AG04449 (cell line): ENCODE measurements around the gene DNTT.

ENCODE experiments used
- CTCF ChIA-PET: fragments of 350-600 bp; formaldehyde crosslinking; extraction: SDS; loops from one replicate; lab custom pipeline; 2021; ENCODE audit warnings: antibody characterized with exemption; lab: Yijun Ruan, JAX
- POLR2A ChIA-PET: fragments of 400-600, 350-600 bp; formaldehyde crosslinking; extraction: SDS; loops from one replicate; lab custom pipeline; 2020; ENCODE audit warnings: antibody characterized with exemption, inconsistent platforms; lab: Yijun Ruan, JAX
- DNase-seq: peaks from one replicate; pipeline ENCODE4 v3.0.0-alpha.2; 2010; ENCODE audit warnings: low read depth, low spot score
- H3K4me3 ChIP-seq: 2 replicates; pipeline ENCODE4 v1.5.1; 2011; ENCODE audit warnings: low read depth, mild to moderate bottlenecking, control low read depth, low read length
- TF ChIP-seq, protein P1 (sequence below): IDR thresholded peaks from one replicate; pipeline ENCODE4 v1.5.1; 2011; ENCODE audit warnings: mild to moderate bottlenecking, moderate library complexity, low read length, control low read depth, inconsistent platforms; ENCODE audit not compliant: insufficient read depth; ENCODE audit errors: missing control alignments

The DNTT gene

GRCh38 chr10:96374985-96375830 is 71.0 kb downstream of the DNTT start:
- TF ChIP-seq, protein P1, sequence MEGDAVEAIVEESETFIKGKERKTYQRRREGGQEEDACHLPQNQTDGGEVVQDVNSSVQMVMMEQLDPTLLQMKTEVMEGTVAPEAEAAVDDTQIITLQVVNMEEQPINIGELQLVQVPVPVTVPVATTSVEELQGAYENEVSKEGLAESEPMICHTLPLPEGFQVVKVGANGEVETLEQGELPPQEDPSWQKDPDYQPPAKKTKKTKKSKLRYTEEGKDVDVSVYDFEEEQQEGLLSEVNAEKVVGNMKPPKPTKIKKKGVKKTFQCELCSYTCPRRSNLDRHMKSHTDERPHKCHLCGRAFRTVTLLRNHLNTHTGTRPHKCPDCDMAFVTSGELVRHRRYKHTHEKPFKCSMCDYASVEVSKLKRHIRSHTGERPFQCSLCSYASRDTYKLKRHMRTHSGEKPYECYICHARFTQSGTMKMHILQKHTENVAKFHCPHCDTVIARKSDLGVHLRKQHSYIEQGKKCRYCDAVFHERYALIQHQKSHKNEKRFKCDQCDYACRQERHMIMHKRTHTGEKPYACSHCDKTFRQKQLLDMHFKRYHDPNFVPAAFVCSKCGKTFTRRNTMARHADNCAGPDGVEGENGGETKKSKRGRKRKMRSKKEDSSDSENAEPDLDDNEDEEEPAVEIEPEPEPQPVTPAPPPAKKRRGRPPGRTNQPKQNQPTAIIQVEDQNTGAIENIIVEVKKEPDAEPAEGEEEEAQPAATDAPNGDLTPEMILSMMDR, result peak; percentile 97
- ChIA-PET POLR2A (interaction anchor here (0.7 to 1.2 kb wide), 3 partner anchors 137 to 457 kb away, joined by 4 to 5 read pairs (median 4); no protein-coding TSS in a partner anchor), CTCF (interaction anchor here (0.6 to 12.5 kb wide), 51 partner anchors 10 to 860 kb away, joined by 3 to 253 read pairs (median 5); partner anchors contain the start of genes LCOR, OPALIN and TLL2)
- no peak for DNase-seq
- H3K4me3 ChIP-seq, result peak overlapping the region; percentile 58

DNA sequence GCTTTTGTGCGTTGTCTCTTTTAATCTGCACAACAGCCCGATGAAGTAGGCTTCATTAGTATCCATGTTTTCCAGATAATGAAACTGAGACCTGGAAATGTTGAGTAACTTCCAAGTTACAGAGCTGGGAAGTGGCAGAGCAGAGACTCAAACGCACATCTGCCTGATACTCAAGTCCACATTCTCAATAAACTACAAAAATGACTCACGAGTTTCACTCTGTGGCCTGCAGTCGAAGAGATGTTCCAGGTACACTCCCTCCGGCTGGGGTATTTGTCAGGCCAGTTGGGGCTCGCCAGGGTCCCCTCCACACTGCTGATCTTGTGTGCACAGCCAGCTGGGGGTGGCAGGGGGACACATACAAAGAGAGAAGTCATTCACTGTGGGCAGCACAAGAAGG is 72.2 kb downstream of the DNTT start:
- TF ChIP-seq, protein P1, result no peak
- POLR2A ChIA-PET, result no interaction called here
- no peak overlapping the region for H3K4me3 ChIP-seq
- CTCF ChIA-PET, result interaction anchor here (0.9 to 12.5 kb wide), 13 partner anchors 8 to 834 kb away, joined by 3 to 253 read pairs (median 4); partner anchors contain the start of gene TLL2
- no peak for DNase-seq

- DNase-seq, result no peak
- H3K4me3 ChIP-seq, result no peak overlapping the region
- CTCF ChIA-PET, result interaction anchor here (0.7 to 12.5 kb wide), 13 partner anchors 7 to 833 kb away, joined by 3 to 253 read pairs (median 3); partner anchors contain the start of gene TLL2
- POLR2A ChIA-PET, result no interaction called here
- TF ChIP-seq, protein P1, result no peak
These were observed 73.6 kb downstream of the DNTT start for GRCh38 chr10:96377816-96378294.

DNA sequence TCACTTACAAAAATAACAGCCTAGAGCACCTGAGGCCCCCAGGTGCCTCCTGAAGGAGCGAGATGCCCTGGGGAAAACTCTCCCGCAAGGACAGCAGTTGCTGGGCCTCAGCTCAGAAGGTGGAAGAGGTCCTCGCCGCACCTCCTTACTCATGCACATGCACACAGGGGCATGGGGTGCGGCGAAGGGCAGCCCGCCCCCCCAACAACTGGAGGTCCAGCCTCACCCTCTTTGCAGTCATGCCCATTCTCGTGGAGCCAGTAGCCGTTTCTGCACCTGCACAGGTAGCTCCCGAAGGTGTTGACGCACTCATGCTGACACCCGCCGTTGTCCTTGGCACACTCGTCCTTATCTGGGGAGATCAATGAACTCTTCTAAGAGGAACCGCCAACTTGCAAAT is 74.5 kb downstream of the DNTT start:
- TF ChIP-seq, protein P1, result no peak
- ChIA-PET CTCF (interaction anchor here (1.0 to 12.5 kb wide), 5 partner anchors 6 to 217 kb away, joined by 3 to 253 read pairs (median 10); partner anchors contain the start of gene TLL2), POLR2A (no interaction called here)
- DNase-seq, result no peak
- H3K4me3 ChIP-seq, result no peak overlapping the region

DNA sequence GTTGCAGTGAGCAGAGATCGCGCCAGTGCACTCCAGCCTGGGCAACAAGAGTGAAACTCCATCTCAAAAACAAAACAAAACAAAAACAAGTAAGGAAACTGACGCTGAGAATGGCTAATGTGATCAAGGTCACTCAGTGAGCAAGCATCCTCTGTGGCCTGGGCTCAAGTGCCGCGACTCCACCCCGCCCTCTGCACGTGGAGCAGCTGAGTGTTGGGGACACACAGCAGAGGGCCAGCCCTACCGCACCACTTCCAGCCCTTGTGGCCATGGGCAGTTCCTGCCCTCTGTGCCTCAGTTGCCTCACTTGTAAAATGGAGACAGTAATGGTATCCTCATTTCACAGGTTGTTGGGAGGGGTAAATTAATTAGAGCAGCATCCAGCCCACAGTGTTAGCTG is 75.5 kb downstream of the DNTT start:
- CTCF ChIA-PET, result interaction anchor here (1.0 to 12.5 kb wide), 4 partner anchors 9 to 216 kb away, joined by 3 to 253 read pairs (median 9); partner anchors contain the start of gene TLL2
- TF ChIP-seq, protein P1, result no peak
- H3K4me3 ChIP-seq, result no peak overlapping the region
- POLR2A ChIA-PET, result no interaction called here
- no peak for DNase-seq

- ChIA-PET CTCF (interaction anchor here (2.1 to 12.5 kb wide), 3 partner anchors 10 to 133 kb away, joined by 8 to 253 read pairs (median 10); partner anchors contain the start of gene TLL2), POLR2A (interaction anchor here (0.7 kb wide), 1 partner anchor 230 kb away, joined by 5 read pairs; no protein-coding TSS in a partner anchor)
- DNase-seq, result no peak
These were observed 76.6 kb downstream of the DNTT start for GRCh38 chr10:96380821-96381220.

More at GRCh38 chr10:96380821-96381220, 76.6 kb downstream of the DNTT start:
- TF ChIP-seq, protein P1, result no peak
- H3K4me3 ChIP-seq, result no peak overlapping the region
